Activated CD4-positive, alpha-beta T cell treated with anti-CD3 and anti-CD28 coated beads, Interleukin-2, Interleukin-4, amounts not matched to agents 100 ng/mL and 50 ng/mL, durations not matched to agents 16 hours and 8 hours (primary cell): ENCODE results near the gene ATP13A5.

Experiments used
- DNase-seq: peaks from one replicate; pipeline ENCODE4 v3.0.0-alpha.2; 2020; ENCODE audit warnings: low spot score

Gene ATP13A5

GRCh38 chr3:193378706-193379105, at the start of gene ATP13A5:
Gene ATP13A5, minus strand, starts transcription at chr3:193378753. Its CDS starts 28 bp downstream, at chr3:193378725.
- DNase-seq = no peak

DNA sequence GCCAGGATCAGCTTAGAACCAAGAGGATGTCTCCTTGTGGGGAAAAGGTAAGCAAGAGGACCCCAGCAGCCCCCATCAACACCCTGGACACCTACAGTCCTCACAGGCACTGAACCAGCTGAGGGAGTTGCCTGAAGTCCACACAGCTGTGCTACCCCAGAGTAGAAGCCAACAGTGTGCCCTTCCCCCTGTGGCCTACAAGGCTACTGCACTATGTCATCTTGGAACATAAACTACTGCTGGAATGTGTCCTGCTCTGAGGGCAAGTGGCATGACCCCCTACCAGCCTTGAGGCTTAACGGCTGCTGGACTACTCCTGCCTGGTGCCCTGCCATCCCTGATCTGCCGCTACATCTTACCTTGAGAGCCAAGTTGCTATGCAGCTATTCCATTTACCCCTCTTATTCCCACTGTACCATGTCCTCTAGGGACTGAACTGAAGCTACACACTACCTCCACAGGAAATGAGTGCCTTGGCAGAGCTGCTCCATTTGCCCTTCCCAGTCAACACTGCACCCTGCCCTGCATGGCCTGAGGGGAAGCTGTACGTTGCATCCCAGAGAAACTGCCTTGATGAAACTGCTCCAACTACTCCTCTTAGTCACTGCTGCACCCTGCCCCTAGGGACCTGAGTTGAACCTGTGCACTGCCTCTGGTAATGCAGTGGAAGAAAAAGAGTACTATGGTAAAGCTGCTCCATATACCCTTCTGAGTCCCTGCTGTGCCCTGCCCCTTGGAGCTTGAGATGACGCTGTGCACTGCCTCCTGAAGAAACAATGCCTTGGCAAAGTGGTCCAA, 40.2 kb upstream of the ATP13A5 start:
- DNase-seq = no peak

DNA sequence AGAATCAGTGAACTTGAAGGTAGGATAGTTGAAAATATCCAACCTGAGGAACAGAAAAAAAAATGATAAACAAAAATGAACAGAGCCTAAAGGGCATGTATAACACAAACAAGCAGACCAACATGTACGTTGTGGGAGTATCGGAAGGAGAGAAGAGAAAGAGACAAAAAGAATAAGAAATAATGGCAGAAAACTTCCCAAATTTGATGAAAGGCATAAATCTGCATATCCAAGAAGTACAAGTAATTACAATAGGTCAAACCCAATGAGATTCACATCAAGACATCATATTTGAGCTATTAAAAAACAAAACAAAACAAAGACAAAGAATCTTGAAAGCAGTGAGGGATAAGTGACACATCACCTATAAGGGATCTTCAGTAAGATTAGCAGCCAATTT, 38.1 kb upstream of the ATP13A5 start:
- DNase-seq = no peak

DNA sequence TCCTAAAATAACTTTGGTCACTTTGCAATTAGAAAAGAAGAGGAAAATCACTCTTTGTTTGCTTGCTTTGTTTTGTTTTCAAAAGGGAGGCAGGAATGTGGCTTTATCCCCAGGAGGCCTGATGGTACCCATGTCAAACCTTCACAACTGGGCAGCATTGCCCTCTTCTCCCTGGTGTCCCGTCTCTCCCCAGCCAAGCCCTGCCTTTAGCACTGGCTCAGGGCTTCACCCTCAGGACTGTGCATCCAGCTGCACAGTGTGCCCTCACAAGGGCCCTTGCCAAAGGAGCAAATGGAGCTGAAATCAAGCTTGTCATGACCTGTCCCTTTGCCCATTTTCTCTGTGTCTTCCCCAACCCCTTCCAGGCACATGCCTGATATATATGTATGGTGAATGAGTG, 29.1 kb upstream of the ATP13A5 start:
- no peak for DNase-seq

DNA sequence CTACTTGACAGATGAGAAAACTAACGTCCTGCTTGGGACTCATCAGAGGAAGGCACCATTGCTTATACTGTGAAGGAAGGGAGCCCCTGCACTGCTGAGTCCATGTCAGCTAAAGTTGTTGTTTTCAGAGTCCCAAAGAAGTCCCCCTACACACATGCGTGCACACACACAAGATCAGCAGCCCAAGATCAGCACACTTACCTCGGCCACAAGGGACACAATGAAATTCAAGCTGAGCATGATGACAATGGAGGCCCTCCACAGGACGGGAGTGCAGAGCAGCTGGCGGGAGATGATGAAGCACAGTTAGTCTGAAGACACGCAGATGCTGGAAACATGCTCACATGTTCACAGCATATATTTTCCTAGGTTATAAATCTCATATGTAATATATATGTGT, 28.6 kb upstream of the ATP13A5 start:
- DNase-seq = no peak

DNA sequence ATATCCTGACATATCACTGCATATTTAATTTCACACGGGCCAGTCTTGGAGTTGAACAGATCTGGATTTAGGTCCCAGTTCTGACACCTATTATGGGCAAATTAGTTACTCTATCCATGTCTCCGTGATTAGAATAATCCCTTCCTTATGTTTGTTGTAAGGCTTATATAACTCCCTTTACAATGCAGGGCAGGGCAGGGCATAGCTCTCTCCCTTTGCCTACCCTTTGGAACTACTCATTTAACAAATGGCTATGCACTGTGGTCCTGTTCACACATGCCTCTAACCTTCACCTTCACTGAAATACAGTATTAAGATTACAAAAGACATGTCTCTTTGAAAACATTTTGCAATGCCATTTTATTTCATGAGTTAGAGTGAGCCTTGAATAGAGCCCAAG, 24.8 kb upstream of the ATP13A5 start:
- no peak for DNase-seq

- DNase-seq = no peak
Measured at GRCh38 chr3:193400304-193400703, 21.8 kb upstream of the ATP13A5 start.

GRCh38 chr3:193396451-193397244, 18.1 kb upstream of the ATP13A5 start:
- DNase-seq = no peak

GRCh38 chr3:193391902-193392301, 13.3 kb upstream of the ATP13A5 start:
- no peak for DNase-seq

GRCh38 chr3:193389335-193389734, 10.8 kb upstream of the ATP13A5 start:
- no peak for DNase-seq

DNA sequence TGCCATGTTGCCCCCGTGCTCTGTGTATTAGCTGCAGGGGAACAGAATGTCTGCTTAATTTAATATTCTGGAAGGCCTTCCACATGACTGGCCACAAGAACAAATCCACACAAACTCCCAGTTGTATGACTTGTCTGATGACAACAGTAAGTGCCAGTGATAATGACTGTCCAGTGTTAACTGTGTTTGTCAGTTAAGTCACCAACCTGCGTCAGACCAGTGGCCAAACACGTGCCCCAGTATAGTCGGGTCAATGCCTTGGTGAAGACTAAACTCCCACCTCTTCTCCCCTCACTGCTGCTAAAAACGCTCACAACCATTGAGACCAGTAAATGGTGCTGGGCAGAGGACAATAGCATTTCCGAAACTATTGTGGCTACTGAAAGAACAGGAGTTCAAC, 9.8 kb upstream of the ATP13A5 start:
- no peak for DNase-seq

- DNase-seq = no peak
Measured at GRCh38 chr3:193387596-193387995, 9.0 kb upstream of the ATP13A5 start.

GRCh38 chr3:193377591-193377990, 962 bp downstream of the ATP13A5 start:
- no peak for DNase-seq

DNA sequence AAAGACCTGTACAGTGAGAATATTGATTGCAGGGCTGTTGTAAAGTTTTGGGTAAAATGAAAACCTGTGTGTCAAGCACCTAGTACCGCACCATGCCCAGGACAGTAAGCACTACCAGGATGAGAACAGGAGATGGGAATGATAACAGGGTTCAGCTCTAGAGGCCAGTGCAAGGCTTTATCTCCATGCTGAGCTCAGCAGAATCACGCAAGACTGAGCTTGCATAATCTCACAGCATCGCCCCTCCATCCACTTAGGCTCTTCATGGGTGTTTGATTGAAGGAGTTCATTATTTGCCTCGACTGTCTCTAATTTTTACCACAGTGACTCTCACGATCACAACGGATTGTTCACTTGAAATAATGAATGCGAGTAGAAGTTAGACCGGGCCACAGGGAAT, 2.9 kb downstream of the ATP13A5 start:
- DNase-seq = no peak

DNA sequence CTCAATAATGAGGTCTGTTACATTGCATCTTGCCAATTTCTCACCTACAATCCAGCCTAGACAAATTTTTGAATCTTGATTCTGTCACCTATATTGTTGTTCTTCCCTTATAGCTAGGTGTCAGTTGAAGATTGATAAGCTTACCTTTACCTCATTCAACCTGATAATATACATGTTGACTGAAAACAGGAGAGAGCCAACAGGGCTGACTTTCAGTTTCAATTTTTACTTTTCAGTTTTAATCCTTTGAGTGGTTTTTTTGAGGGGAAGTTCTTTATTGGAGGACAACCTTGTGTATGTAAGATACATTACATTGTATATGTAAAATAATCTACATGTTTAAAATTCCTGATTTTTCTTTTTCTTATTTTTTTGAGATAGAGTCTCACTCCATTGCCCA, 5.8 kb downstream of the ATP13A5 start:
- DNase-seq = peak; percentile 6

GRCh38 chr3:193367868-193368267, 10.7 kb downstream of the ATP13A5 start:
- no peak for DNase-seq

DNA sequence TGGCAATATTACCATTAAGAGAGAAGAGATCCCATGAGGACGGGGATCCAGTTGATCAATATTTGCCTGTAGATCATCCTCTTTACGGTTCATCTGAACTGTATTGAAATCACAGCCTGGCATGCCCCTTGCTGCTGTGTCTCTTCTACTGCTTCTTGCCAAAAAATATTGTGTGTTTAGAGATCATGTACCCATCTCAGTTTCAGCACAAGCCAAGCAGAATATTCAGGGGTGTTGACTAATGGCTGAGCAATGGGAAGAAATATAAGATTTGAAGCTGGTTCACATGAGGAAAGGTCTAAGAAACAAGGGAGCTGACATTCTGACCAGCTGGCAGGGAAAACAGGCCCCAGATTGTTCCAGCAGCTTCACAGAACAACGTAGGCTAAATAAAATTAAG, 21.3 kb downstream of the ATP13A5 start:
- no peak for DNase-seq

- no peak for DNase-seq
Measured at GRCh38 chr3:193354423-193354822, 24.1 kb downstream of the ATP13A5 start.

DNA sequence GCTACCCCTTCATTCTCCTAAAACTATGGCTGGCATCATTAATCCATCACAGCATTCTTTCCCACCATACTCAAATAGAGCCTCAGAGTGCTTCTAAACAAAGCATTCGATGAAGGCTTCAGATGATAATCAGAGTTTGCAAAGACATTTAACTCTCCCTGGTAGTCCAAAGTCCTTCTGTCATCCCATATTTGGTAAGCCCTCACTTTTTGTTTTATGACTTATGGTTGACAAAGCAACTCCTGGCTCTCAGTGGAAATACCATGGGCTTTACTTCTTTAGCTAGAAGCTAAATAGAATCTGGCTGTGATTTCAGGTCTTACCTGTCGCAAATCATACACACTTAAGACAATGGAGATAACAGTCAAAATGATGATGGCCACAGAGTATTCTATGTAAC, 27.8 kb downstream of the ATP13A5 start:
- no peak for DNase-seq

DNA sequence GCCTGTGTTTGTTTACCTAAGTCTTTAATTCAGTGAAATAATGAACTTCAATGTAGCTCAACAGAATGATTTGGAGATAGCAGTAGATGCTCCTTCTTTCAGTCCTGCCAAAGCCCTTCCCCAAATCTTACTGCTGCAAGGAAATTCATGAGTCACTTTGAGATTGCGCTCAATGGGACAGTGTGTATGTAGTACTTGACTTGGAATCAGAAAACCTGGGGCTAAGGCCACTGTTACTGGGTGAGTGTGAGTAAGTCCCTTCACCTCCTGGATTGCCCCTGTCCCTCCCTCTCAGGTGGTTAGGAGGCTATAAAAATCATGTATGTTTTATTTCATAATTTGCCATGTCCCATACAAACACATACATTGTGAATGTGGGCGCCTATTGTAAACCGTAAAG, 29.9 kb downstream of the ATP13A5 start:
- DNase-seq = no peak

DNA sequence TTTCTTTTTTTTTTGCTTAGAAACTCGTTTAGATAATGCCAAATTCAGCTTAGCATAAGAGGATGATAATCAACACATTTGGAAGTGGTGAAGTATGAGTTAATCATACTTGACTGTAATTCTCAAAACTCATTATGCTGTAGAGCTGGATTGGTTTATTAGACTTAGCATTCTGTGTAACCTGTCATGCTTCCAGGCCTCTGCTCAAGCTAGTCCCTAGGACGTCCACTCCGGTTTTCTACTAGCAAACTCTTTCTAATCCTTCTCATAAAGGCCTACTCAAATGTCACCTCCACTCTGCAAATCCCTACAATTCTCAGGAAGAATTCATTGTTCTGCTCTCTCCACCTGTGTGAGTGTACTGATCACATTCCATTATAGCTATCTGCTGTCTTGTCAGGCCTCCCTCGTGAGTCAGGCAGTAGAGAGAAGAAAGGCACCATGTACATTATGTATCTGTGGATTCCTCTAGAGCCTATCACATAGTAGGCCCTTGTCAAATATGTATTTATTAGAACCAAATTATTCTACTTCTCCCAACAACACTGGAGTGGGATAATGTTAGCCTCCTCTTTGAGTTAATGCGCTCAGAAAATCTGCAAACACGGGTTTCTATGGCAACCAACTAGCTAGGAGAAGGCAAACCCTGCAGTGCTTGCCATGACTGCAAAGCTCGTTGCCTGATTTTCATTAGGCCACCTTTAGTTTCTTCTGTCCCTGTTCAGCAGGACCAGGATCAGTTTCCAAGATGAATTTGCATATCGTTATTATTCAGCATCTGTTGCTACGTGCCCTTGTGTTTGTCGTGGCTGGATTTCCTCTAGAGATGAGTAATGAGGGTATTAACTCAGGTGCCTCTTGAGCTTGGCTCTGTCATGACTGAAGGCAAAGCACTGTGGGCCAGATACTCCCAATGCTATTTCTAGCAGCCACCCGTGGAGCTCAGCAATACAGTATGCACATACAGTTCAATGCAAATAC, 30.7 kb downstream of the ATP13A5 start:
- no peak for DNase-seq

GRCh38 chr3:193346259-193346658, 32.3 kb downstream of the ATP13A5 start:
- DNase-seq = no peak
